Coronary artery (tissue), 2 donors: ENCODE measurements around the gene TGM2.

ENCODE experiments used
- DNase-seq: peaks from one replicate; pipeline ENCODE4 v3.0.0-alpha.2; 2017; ENCODE audit warnings: low spot score
- H3K27ac ChIP-seq, 2 donors: fragments of 200-600 bp; sonication (generic); one replicate each; pipeline ENCODE4 v1.5.1; 2016 to 2019
- H3K4me3 ChIP-seq: fragments of 200-600 bp; sonication (generic); 2 replicates; pipeline ENCODE4 v1.5.1; 2016; ENCODE audit warnings: mild to moderate bottlenecking, moderate library complexity
- CTCF ChIP-seq: fragments of 200-600 bp; sonication (generic); IDR thresholded peaks from one replicate; pipeline ENCODE4 v1.5.1; 2019; ENCODE audit warnings: antibody characterized with exemption

TGM2 gene

GRCh38 chr20:38209736-38210405 is 44.8 kb upstream of the TGM2 start:
- DNase-seq = peak; percentile 73
- Histone ChIP-seq H3K4me3 (no peak overlapping the region), H3K27ac (peak overlapping the region; percentile 71 to 86)
- no peak for TF ChIP-seq CTCF

GRCh38 chr20:38209054-38209675 is 44.1 kb upstream of the TGM2 start:
- peak overlapping the region; percentile 71 to 86 for H3K27ac ChIP-seq
- H3K4me3 ChIP-seq = no peak overlapping the region
- DNase-seq = peak; percentile 82
- TF ChIP-seq CTCF = no peak

GRCh38 chr20:38208523-38208922 is 43.5 kb upstream of the TGM2 start:
- no peak for TF ChIP-seq CTCF
- DNase-seq = no peak
- peak overlapping the region; percentile 71 to 86 for H3K27ac ChIP-seq

GRCh38 chr20:38208088-38208487 is 43.0 kb upstream of the TGM2 start:
- no peak for TF ChIP-seq CTCF
- no peak overlapping the region for H3K4me3 ChIP-seq
- peak overlapping the region; percentile 71 to 86 for H3K27ac ChIP-seq
- DNase-seq = peak; percentile 43

More at GRCh38 chr20:38208523-38208922, 43.5 kb upstream of the TGM2 start:
- no peak overlapping the region for H3K4me3 ChIP-seq

- no peak for TF ChIP-seq CTCF
- Histone ChIP-seq H3K27ac (peak overlapping the region in 1 of 2 donors; percentile 86), H3K4me3 (no peak overlapping the region)
- DNase-seq = no peak
These were observed 42.6 kb upstream of the TGM2 start for GRCh38 chr20:38207621-38208020.

GRCh38 chr20:38205001-38205400 is 39.9 kb upstream of the TGM2 start:
- no peak for DNase-seq
- no peak overlapping the region for H3K4me3 ChIP-seq
- TF ChIP-seq CTCF = no peak
- no peak overlapping the region for H3K27ac ChIP-seq

GRCh38 chr20:38203981-38204357 is 38.9 kb upstream of the TGM2 start:
- no peak for DNase-seq
- TF ChIP-seq CTCF = no peak
- H3K4me3 ChIP-seq = no peak overlapping the region
- H3K27ac ChIP-seq = peak overlapping the region in 1 of 2 donors; percentile 1
